Ishikawa (cell line): ENCODE data around the gene SMR3A.

Source experiments
- CEBPB ChIP-seq: IDR thresholded peaks from 2 replicates; pipeline ENCODE4 v1.6.1; 2012
- CREB1 ChIP-seq: IDR thresholded peaks from 2 replicates; pipeline ENCODE4 v1.6.1; 2012; ENCODE audit warnings: low read depth
- EP300 ChIP-seq: IDR thresholded peaks from 2 replicates; pipeline ENCODE4 v1.6.1; 2012; ENCODE audit warnings: borderline replicate concordance
- RAD21 ChIP-seq: IDR thresholded peaks from 2 replicates; pipeline ENCODE4 v1.6.1; 2012; ENCODE audit warnings: low read depth
- REST ChIP-seq: IDR thresholded peaks from 2 replicates; pipeline ENCODE4 v1.6.1; 2012; ENCODE audit warnings: low read depth, mild to moderate bottlenecking
- TAF1 ChIP-seq: IDR thresholded peaks from 2 replicates; pipeline ENCODE4 v1.6.1; 2012; ENCODE audit warnings: low read depth, mild to moderate bottlenecking
- TCF12 ChIP-seq: IDR thresholded peaks from 2 replicates; pipeline ENCODE4 v1.6.1; 2012; ENCODE audit warnings: low read depth
- TEAD4 ChIP-seq: IDR thresholded peaks from 2 replicates; pipeline ENCODE4 v1.6.1; 2012
- YY1 ChIP-seq: IDR thresholded peaks from 2 replicates; pipeline ENCODE4 v1.6.1; 2012; ENCODE audit warnings: low read depth
- TF ChIP-seq, protein P1 (sequence below): IDR thresholded peaks from 2 replicates; pipeline ENCODE4 v1.6.1; 2012
- TF ChIP-seq, protein P2 (sequence below): IDR thresholded peaks from 2 replicates; pipeline ENCODE4 v1.6.1; 2012

- TF ChIP-seq CEBPB (no peak), RAD21 (no peak), REST (no peak), EP300 (no peak), YY1 (no peak), CREB1 (no peak), TAF1 (no peak), TEAD4 (no peak), TCF12 (no peak)
- TF ChIP-seq, protein P1, sequence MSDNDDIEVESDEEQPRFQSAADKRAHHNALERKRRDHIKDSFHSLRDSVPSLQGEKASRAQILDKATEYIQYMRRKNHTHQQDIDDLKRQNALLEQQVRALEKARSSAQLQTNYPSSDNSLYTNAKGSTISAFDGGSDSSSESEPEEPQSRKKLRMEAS: no peak
- TF ChIP-seq, protein P2, sequence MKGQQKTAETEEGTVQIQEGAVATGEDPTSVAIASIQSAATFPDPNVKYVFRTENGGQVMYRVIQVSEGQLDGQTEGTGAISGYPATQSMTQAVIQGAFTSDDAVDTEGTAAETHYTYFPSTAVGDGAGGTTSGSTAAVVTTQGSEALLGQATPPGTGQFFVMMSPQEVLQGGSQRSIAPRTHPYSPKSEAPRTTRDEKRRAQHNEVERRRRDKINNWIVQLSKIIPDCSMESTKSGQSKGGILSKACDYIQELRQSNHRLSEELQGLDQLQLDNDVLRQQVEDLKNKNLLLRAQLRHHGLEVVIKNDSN: no peak
Observed at GRCh38 chr4:70364002-70364401, 3.4 kb downstream of the SMR3A start.
